Neutrophil (primary cell): ENCODE measurements around the gene ABLIM1.

ENCODE experiments used
- H3K27ac ChIP-seq: fragments of 200-600 bp; sonication (generic); 2 replicates; pipeline ENCODE4 v1.5.1; 2016; ENCODE audit warnings: mild to moderate bottlenecking, moderate library complexity
- H3K27me3 ChIP-seq: fragments of 200-600 bp; sonication (generic); 2 replicates; pipeline ENCODE4 v1.6.0; 2016; ENCODE audit warnings: mild to moderate bottlenecking
- H3K36me3 ChIP-seq: fragments of 200-600 bp; sonication (generic); 2 replicates; pipeline ENCODE4 v1.5.1; 2017
- H3K4me1 ChIP-seq, 2 experiments: fragments of 200-600 bp in 1 of 2; sonication (generic) in 1 of 2; 1 replicate in 1 of 2; 2 replicates in 1 of 2; pipeline versions ENCODE4 v1.5.1 to v1.6.1; 2013 to 2016; ENCODE audit warnings: low read depth in 1 of 2, low read length in 1 of 2, mild to moderate bottlenecking in 1 of 2, moderate library complexity in 1 of 2; ENCODE audit not compliant: control insufficient read depth in 1 of 2, insufficient read depth in 1 of 2
- H3K4me3 ChIP-seq, 2 experiments: fragments of 200-600 bp in 1 of 2; sonication (generic) in 1 of 2; 1 replicate in 1 of 2; 2 replicates in 1 of 2; pipeline ENCODE4 v1.5.1; 2013 to 2016; ENCODE audit warnings: low read depth in 1 of 2, low read length in 1 of 2, mild to moderate bottlenecking in 1 of 2, moderate library complexity in 1 of 2
- H3K9me3 ChIP-seq: fragments of 200-600 bp; sonication (generic); 2 replicates; pipeline ENCODE4 v1.5.1; 2016
- TF ChIP-seq, protein P1 (sequence below): fragments of 200-600 bp; sonication (generic); IDR thresholded peaks from 2 replicates; pipeline ENCODE4 v1.5.1; 2016; ENCODE audit warnings: antibody characterized with exemption

Gene ABLIM1

DNA sequence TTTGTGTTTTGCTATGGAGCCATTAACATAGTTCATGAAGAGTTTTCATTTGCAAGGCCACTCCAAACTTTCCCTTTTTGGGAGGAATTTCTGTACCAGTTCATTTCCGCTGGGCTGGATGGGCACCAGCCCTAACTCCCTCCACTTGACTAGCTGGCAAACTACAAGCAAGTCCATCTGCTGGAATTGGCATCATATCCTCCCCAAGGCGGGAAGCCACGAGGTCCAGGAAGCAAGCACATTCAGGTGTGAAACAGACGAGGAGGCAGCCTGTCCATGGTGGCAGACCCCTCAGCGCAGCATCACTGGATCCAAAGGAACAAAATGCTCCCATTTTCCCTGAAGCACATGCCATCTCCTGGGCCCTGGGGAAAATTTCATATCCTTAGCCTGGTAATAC lies 125.8 kb downstream of the ABLIM1 start:
- no peaks in the 10 kb centered on the region for H3K9me3 ChIP-seq
- peaks cover 11% of the 10 kb centered on the region for H3K27me3 ChIP-seq
- H3K4me3 ChIP-seq = no peak overlapping the region
- H3K36me3 ChIP-seq = no peaks in the 10 kb centered on the region
- TF ChIP-seq, protein P1, sequence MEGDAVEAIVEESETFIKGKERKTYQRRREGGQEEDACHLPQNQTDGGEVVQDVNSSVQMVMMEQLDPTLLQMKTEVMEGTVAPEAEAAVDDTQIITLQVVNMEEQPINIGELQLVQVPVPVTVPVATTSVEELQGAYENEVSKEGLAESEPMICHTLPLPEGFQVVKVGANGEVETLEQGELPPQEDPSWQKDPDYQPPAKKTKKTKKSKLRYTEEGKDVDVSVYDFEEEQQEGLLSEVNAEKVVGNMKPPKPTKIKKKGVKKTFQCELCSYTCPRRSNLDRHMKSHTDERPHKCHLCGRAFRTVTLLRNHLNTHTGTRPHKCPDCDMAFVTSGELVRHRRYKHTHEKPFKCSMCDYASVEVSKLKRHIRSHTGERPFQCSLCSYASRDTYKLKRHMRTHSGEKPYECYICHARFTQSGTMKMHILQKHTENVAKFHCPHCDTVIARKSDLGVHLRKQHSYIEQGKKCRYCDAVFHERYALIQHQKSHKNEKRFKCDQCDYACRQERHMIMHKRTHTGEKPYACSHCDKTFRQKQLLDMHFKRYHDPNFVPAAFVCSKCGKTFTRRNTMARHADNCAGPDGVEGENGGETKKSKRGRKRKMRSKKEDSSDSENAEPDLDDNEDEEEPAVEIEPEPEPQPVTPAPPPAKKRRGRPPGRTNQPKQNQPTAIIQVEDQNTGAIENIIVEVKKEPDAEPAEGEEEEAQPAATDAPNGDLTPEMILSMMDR = no peak
- no peaks in the 10 kb centered on the region for H3K4me1 ChIP-seq
- no peak overlapping the region for H3K27ac ChIP-seq

DNA sequence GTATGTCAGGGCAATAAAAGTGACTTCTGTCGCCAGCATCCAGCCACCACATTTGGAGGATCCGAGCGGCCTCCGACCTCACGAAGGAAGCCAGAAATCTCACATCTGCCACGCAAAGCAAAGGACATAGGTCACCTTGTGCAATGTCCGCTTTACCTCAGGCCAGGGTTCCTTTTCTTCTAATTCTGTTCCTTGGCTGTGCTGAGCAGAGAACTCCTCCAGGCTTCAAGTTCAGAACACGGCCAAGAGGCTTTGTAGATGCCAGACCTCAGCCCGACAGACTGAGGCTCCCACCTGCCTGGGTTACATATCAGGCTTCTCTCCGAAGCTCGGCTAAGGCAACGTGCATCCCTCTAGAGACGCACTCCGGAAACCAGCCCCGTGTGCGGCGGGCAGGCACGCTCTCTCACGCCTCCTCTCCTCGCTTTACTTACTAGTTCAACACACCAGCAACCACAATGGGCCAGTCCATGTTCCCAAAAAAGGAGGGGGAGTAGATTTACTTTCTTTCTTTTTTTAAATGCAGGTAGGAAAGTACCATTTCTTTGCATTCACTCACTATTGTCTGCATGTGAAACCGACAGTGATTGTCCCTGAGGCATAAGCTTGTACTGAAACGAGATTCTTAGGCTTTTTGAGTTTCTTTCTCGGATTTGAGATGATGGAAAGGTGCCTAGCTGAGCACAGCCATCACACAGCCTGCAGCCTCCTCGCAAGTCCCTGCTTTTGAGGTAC lies 131.4 kb downstream of the ABLIM1 start:
- peak overlapping the region; percentile 29 to 33 for H3K4me3 ChIP-seq
- TF ChIP-seq, protein P1 = no peak
- peaks cover 41% of the 10 kb centered on the region for H3K27me3 ChIP-seq
- peak overlapping the region; percentile 62 for H3K27ac ChIP-seq
- peaks cover 8% of the 10 kb centered on the region in 2 experiments for H3K4me1 ChIP-seq
- no peaks in the 10 kb centered on the region for H3K36me3 ChIP-seq
- no peaks in the 10 kb centered on the region for H3K9me3 ChIP-seq

DNA sequence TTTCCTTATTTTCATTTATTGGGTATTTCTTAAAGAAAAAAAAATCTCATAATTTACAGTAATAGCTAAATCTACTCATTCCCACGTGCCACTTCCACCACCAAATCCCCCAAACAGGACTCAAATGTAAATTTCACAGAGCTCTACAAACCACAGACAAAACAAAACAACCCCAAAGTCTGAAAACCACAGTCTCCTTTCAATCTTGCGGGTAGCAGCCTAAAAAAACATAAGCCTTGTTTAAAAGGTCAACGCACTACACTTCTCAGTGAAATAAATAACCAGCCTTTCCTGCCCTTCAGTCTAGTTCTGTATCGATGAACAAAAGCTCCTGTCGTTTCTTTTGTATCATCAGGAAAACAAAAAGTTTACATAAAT lies 132.0 kb downstream of the ABLIM1 start:
- peak overlapping the region in 1 of 2 experiments; percentile 33 for H3K4me3 ChIP-seq
- H3K27ac ChIP-seq = peak overlapping the region; percentile 62
- TF ChIP-seq, protein P1 = no peak
- H3K27me3 ChIP-seq = peaks cover 42% of the 10 kb centered on the region
- no peaks in the 10 kb centered on the region for H3K36me3 ChIP-seq
- H3K9me3 ChIP-seq = no peaks in the 10 kb centered on the region
- peaks cover 8% of the 10 kb centered on the region in 2 experiments for H3K4me1 ChIP-seq

DNA sequence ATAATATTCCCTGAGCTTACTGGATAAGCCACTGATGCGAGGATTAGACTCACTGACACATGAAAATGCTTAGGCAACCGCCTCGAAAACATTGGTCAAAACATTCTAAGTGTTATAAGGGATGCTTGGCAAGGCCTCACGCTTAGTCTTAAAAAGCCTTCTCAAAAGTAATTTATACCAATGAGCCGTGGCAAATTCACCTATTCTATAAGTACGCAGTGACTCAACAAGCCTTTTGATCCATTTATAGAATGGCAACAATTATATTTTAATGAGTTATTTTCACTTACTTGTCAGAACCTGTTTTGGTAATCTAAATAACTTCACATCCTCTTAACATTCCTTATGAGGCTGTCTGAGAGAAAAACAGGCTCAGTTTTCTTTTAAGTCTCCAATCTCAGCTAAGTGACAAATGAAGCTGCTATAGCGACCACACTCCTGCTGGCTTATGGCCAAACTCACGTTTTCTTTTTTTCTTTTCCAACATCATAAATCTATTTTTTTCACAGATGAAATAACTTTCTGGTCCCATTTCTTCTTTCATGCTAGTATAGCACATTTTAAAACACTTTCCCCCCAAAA lies 132.6 kb downstream of the ABLIM1 start:
- peaks cover 42% of the 10 kb centered on the region for H3K27me3 ChIP-seq
- H3K36me3 ChIP-seq = no peaks in the 10 kb centered on the region
- TF ChIP-seq, protein P1 = no peak
- no peaks in the 10 kb centered on the region for H3K9me3 ChIP-seq
- H3K27ac ChIP-seq = peak overlapping the region; percentile 62
- H3K4me1 ChIP-seq = peaks cover 8% of the 10 kb centered on the region in 2 experiments
- no peak overlapping the region for H3K4me3 ChIP-seq

DNA sequence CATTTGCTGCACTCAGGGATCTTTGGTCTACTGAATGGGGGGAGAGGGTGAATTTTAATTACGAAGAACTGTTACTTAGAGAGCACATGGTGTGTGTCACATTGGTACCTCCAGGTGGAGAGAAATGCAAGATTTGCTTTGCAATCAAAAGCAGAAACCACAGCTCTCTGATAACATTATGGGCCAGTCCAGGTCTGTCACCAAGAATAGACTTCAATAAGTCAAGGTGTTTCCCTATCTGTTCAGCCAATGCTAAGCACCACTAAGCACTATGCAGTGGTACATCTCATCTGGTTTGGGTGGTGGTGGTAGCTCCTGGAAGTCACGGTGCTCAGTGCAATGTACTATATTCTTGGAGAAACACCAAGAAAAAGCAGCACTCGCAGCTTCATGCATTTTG lies 134.2 kb downstream of the ABLIM1 start:
- H3K36me3 ChIP-seq = no peaks in the 10 kb centered on the region
- peaks cover 8% of the 10 kb centered on the region in 2 experiments for H3K4me1 ChIP-seq
- H3K9me3 ChIP-seq = no peaks in the 10 kb centered on the region
- TF ChIP-seq, protein P1 = no peak
- H3K27me3 ChIP-seq = peaks cover 42% of the 10 kb centered on the region
- H3K27ac ChIP-seq = no peak overlapping the region
- H3K4me3 ChIP-seq = no peak overlapping the region
